Left lung (tissue), 10 donors: ENCODE measurements around the gene EMILIN3. TPM values are rescaled to one million over a fixed set of nuclear protein-coding genes. Genes with fewer than 3 reads are reported as not detected.

Experiments used
- ATAC-seq: fragments of 200-7000 bp; cut with Tn5 transposase; one replicate; pipeline ENCODE4 v1.9.1; 2020; ENCODE audit warnings: moderate library complexity
- DNase-seq, 4 donors: peaks; one replicate each; pipeline ENCODE4 v3.0.0-alpha.2; 2013 to 2020
- H3K27ac ChIP-seq, 2 donors: fragments of 200-600 bp; sonication (generic) in 1 of 2; one replicate each; pipeline versions ENCODE4 v1.5.0 to v1.8.0; 2020 to 2021
- H3K27me3 ChIP-seq, 2 donors: fragments of 200-600 bp; sonication (generic) in 1 of 2; one replicate each; pipeline versions ENCODE4 v1.5.0 to v1.8.0; 2020 to 2021
- H3K36me3 ChIP-seq, 2 donors: fragments of 200-600 bp; sonication (generic) in 1 of 2; one replicate each; pipeline versions ENCODE4 v1.5.0 to v1.8.0; 2020 to 2021
- H3K4me1 ChIP-seq, 2 donors: fragments of 200-600 bp; one replicate each; pipeline ENCODE4 v1.8.0; 2021
- H3K4me3 ChIP-seq, 2 donors: fragments of 200-600 bp; sonication (generic) in 1 of 2; one replicate each; pipeline versions ENCODE4 v1.5.0 to v1.8.0; 2020 to 2021; ENCODE audit warnings: mild to moderate bottlenecking in 1 of 2
- H3K9me3 ChIP-seq, 2 donors: fragments of 200-600 bp; sonication (generic) in 1 of 2; one replicate each; pipeline versions ENCODE4 v1.5.0 to v1.8.0; 2020 to 2021
- intact Hi-C, 2 donors: fragments of 100-400 bp; cut with DNase I; formaldehyde crosslinking; loops; one replicate each; pipeline versions ENCODE4 v1.11.2 to v1.14.2; 2022
- polyA plus RNA-seq, 6 donors: library from polyadenylated mRNA; unstranded; fragments of 120-200 nt; gene quantifications; one replicate each; pipeline ENCODE4 v1.2.1, GENCODE V29; 2013; ENCODE audit not compliant: insufficient read length in 6 of 6
- total RNA-seq, 2 donors: library from RNA; stranded (reverse); fragmentation: NEBNext Ultra II Directional; extraction: Animal tissue kit (Norgen Biotek cat#: 25700); gene quantifications; one replicate each; pipeline ENCODE4 v1.2.1, GENCODE V29; 2021
- TF ChIP-seq, protein P1 (sequence below), 2 donors: fragments of 200-600 bp; sonication (generic) in 1 of 2; IDR thresholded peaks; one replicate each; pipeline versions ENCODE4 v1.5.0 to v1.8.0; 2021; ENCODE audit warnings: antibody characterized with exemption in 2 of 2
- donor health status: DM: no; HTN: yes; CAD: no.
- donor health status: DM: no; HTN: no; CAD: no.

EMILIN3 gene
- total and polyA plus RNA-seq, 8 donors = 0.08 to 2.5 (median 2.0) TPM

DNA sequence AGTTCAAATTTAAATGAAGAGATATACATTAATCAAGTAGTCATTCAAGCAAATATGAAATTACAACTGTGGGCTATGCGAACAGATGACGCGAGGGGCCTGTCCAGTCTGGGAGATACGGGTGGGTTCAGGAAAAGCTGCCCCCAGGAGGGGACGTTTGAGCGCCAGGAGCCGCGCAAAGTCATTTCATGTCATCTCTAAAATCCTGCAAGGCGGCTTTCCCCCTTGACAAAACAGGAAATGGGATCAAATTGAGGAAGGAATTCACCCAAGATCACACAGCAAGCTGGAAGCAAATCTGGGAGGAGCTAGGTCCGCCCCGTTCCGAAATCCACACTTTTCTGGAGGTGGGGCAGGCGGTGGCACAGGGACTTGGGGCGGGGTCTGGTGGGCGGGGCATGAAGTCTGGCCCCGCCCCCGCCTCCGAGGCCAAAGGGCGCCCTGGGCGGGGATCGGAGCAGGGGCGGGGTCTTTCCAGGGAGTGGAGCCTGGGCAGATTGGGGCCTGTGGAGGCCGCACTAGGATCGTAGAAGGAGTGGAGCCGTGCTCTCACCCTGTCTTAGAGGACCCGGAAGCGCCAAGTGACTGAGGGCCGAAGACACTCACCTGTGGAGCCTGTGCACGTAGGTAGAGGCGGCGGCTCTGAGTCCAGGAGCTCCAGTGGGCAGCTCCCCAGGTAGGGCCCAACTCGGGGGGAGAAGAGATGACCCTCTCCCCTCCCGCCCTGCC, 26.1 kb downstream of the EMILIN3 start, which contains the start of gene LPIN3:
Gene LPIN3, plus strand, starts transcription at position 495 of the 729 bp plus-strand sequence. CDS start 4,983 bp downstream, outside the sequence.
- Histone ChIP-seq H3K4me1 (peaks cover 0 to 14% of the 10 kb centered on the region in 2 donors), H3K36me3 (no peaks in the 10 kb centered on the region), H3K27ac (peak within 1 kb of the TSS; percentile 24 to 80), H3K9me3 (no peaks in the 10 kb centered on the region), H3K4me3 (peak within 1 kb of the TSS; percentile 33 to 36), H3K27me3 (peaks cover 0 to 11% of the 10 kb centered on the region in 2 donors)
- TF ChIP-seq, protein P1, sequence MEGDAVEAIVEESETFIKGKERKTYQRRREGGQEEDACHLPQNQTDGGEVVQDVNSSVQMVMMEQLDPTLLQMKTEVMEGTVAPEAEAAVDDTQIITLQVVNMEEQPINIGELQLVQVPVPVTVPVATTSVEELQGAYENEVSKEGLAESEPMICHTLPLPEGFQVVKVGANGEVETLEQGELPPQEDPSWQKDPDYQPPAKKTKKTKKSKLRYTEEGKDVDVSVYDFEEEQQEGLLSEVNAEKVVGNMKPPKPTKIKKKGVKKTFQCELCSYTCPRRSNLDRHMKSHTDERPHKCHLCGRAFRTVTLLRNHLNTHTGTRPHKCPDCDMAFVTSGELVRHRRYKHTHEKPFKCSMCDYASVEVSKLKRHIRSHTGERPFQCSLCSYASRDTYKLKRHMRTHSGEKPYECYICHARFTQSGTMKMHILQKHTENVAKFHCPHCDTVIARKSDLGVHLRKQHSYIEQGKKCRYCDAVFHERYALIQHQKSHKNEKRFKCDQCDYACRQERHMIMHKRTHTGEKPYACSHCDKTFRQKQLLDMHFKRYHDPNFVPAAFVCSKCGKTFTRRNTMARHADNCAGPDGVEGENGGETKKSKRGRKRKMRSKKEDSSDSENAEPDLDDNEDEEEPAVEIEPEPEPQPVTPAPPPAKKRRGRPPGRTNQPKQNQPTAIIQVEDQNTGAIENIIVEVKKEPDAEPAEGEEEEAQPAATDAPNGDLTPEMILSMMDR (IDR thresholded peaks at IDR 0.05) = peak in 1 of 2 donors; percentile 3
- DNase-seq (peak; percentile 72 to 90 (median 90)), ATAC-seq (peak; percentile 95)
- intact Hi-C loops = loop anchor here in 1 of 2 donors (2.0 kb wide), 1 partner anchor 168 kb away; no protein-coding TSS in a partner anchor

DNA sequence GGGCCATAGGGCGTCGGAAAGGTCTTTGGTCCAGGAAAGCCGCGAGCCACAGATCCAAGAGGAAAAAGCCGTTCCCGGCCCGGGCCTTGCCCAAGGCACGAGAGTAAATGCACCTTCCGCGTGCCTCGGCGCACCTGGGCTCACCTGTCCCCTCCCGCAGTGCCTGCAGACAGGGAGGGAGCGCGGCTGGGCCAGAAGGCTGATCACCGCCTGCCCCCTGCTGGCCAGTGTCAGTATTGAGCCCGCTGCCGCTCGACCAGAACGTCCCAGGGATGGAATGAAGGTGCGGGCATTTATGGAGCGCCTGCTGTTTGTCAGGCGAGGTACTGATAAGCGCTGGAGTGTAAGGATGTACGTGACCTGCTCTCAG, 26.7 kb downstream of the EMILIN3 start:
- Histone ChIP-seq H3K9me3 (no peaks in the 10 kb centered on the region), H3K4me3 (peak overlapping the region; percentile 33 to 36), H3K27me3 (peaks cover 0 to 11% of the 10 kb centered on the region in 2 donors), H3K27ac (peak overlapping the region; percentile 24 to 80), H3K36me3 (no peaks in the 10 kb centered on the region), H3K4me1 (peaks cover 0 to 14% of the 10 kb centered on the region in 2 donors)
- intact Hi-C loops = loop anchor here in 1 of 2 donors (2.0 to 10.0 kb wide), 2 partner anchors 85 to 167 kb away; no protein-coding TSS in a partner anchor
- TF ChIP-seq, protein P1 (IDR thresholded peaks at IDR 0.05) = peak; percentile 98 to 99
- ATAC-seq = peak; percentile 95
- DNase-seq = peak; percentile 68 to 96 (median 86)

DNA sequence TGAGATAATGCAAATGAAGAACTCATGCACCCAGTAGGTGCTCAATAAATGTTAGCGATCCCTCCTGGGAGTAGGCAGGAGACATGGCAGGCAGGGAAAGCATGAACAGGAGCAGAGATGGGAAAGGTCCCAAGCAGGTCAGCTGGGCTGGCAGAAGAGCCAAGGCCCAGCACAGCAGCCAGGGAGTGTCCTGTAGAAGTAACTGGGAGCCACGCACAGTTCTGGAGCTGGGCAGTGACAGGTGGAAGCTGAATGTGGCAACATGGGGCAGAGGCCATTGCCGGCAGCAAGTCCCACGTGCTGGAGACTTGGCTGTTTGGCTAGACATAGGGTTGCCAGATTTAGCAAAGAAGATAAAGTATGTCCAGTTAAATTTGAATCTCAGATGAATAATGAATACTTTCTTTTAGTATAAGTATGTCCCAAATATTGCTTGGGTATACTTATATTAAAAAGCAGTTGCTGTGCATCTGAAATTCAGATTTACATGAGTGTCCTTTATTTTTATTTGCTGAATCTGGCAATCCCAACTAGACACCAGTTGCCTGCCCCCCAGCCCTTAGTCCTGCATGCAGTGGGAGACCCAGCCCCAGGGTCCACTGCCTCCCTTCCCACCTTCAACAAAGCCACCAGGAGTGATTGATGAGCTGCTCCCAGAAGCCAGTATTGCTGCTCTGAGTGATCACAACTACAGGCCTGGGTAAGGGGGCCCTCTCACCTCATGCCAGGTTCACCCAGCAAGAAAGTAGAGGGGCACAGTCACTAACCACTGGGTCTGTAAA, 29.7 kb downstream of the EMILIN3 start:
- Histone ChIP-seq H3K4me3 (no peak overlapping the region), H3K27ac (no peak overlapping the region), H3K9me3 (no peaks in the 10 kb centered on the region), H3K4me1 (peaks cover 0 to 14% of the 10 kb centered on the region in 2 donors), H3K27me3 (peaks cover 0 to 11% of the 10 kb centered on the region in 2 donors), H3K36me3 (no peaks in the 10 kb centered on the region)
- ATAC-seq (no peak), DNase-seq (no peak)
- TF ChIP-seq, protein P1 (IDR thresholded peaks at IDR 0.05) = no peak
- intact Hi-C loops = loop anchor here in 1 of 2 donors (10.0 kb wide), 1 partner anchor 82 kb away; no protein-coding TSS in a partner anchor

DNA sequence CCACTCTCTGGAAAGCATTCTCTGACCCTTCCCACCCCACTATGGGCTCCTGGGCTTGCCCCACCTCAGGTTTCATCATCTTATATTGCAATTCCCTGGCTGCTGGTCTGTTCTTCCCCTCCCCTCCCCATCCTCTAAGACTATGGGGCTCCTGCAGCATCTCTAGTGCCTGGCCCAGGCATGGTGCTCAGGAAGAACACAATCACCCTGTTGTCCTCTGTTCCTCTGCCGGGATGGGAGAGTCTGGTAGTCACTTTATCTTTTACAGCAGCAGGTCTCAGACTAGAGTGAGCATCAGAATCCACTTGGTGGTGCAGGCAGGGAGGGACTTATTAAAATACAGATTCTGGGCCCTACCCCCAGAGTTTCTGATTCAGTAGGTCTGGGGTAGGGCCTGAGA, 31.0 kb downstream of the EMILIN3 start:
- DNase-seq (no peak), ATAC-seq (no peak)
- intact Hi-C loops = loop anchor here in 1 of 2 donors (10.0 kb wide), 1 partner anchor 81 kb away; no protein-coding TSS in a partner anchor
- H3K9me3 ChIP-seq = no peaks in the 10 kb centered on the region
- H3K27me3 ChIP-seq = peaks cover 0 to 11% of the 10 kb centered on the region in 2 donors
- H3K36me3 ChIP-seq = no peaks in the 10 kb centered on the region
- peaks cover 0 to 10% of the 10 kb centered on the region in 2 donors for H3K4me1 ChIP-seq
- H3K27ac ChIP-seq = no peak overlapping the region
- no peak overlapping the region for H3K4me3 ChIP-seq
- TF ChIP-seq, protein P1 (IDR thresholded peaks at IDR 0.05) = no peak
